Measurements from ENCODE around the gene ATP7B.

ATP7B gene

GRCh38 chr13:51978796-51979556, 32.3 kb downstream of the ATP7B start:
- DNase-seq (ENCODE audit: low read depth, low spot score), result no peak

- no peak for DNase-seq (ENCODE audit: low read depth, low spot score)
Measured at GRCh38 chr13:51977625-51978024, 33.6 kb downstream of the ATP7B start.

GRCh38 chr13:51976890-51977289, 34.4 kb downstream of the ATP7B start:
- no peak for DNase-seq (ENCODE audit: low read depth, low spot score)

- DNase-seq (ENCODE audit: low read depth, low spot score), result no peak
Measured at GRCh38 chr13:51976423-51976822, 34.8 kb downstream of the ATP7B start.

GRCh38 chr13:51974482-51974881, 36.8 kb downstream of the ATP7B start:
- no peak for DNase-seq (ENCODE audit: low read depth, low spot score)

GRCh38 chr13:51971520-51972426, 39.5 kb downstream of the ATP7B start:
- DNase-seq (ENCODE audit: low read depth, low spot score), result no peak

- DNase-seq (ENCODE audit: low read depth, low spot score), result no peak
Measured at GRCh38 chr13:51970349-51970748, 40.9 kb downstream of the ATP7B start.

- DNase-seq (ENCODE audit: low read depth, low spot score), result no peak
Measured at GRCh38 chr13:51967482-51968446, 43.5 kb downstream of the ATP7B start.

- no peak for DNase-seq (ENCODE audit: low read depth, low spot score)
Measured at GRCh38 chr13:51966186-51966585, 45.1 kb downstream of the ATP7B start.

- DNase-seq (ENCODE audit: low read depth, low spot score), result no peak
Measured at GRCh38 chr13:51961493-51962403, 49.5 kb downstream of the ATP7B start.

GRCh38 chr13:51960766-51961165, 50.5 kb downstream of the ATP7B start:
- no peak for DNase-seq (ENCODE audit: low read depth, low spot score)

- DNase-seq (ENCODE audit: low read depth, low spot score), result no peak
Measured at GRCh38 chr13:51959773-51960172, 51.5 kb downstream of the ATP7B start.

- no peak for DNase-seq (ENCODE audit: low read depth, low spot score)
Measured at GRCh38 chr13:51958217-51958547, 53.1 kb downstream of the ATP7B start.

GRCh38 chr13:51957377-51958216, 53.7 kb downstream of the ATP7B start:
- DNase-seq (ENCODE audit: low read depth, low spot score), result no peak

GRCh38 chr13:51956717-51957116, 54.5 kb downstream of the ATP7B start:
- DNase-seq (ENCODE audit: low read depth, low spot score), result no peak

- no peak for DNase-seq (ENCODE audit: low read depth, low spot score)
Measured at GRCh38 chr13:51955816-51956603, 55.2 kb downstream of the ATP7B start.

GRCh38 chr13:51955281-51955771, 55.9 kb downstream of the ATP7B start:
- no peak for DNase-seq (ENCODE audit: low read depth, low spot score)

GRCh38 chr13:51953347-51954195, 57.7 kb downstream of the ATP7B start:
- DNase-seq (ENCODE audit: low read depth, low spot score), result no peak

All from astrocyte of the hippocampus (primary cell).